Stimulated activated CD4-positive, alpha-beta T cell treated with anti-CD3 and anti-CD28 coated beads, TNF-alpha, amount 100 ng/mL, for 24 hours (primary cell): Measurements from ENCODE around the gene RAPSN.

Experiments used
- DNase-seq, 3 experiments: peaks; one replicate each; pipeline ENCODE4 v3.0.0-alpha.2; 2020; ENCODE audit warnings: low read depth in 3 of 3

RAPSN gene

DNA sequence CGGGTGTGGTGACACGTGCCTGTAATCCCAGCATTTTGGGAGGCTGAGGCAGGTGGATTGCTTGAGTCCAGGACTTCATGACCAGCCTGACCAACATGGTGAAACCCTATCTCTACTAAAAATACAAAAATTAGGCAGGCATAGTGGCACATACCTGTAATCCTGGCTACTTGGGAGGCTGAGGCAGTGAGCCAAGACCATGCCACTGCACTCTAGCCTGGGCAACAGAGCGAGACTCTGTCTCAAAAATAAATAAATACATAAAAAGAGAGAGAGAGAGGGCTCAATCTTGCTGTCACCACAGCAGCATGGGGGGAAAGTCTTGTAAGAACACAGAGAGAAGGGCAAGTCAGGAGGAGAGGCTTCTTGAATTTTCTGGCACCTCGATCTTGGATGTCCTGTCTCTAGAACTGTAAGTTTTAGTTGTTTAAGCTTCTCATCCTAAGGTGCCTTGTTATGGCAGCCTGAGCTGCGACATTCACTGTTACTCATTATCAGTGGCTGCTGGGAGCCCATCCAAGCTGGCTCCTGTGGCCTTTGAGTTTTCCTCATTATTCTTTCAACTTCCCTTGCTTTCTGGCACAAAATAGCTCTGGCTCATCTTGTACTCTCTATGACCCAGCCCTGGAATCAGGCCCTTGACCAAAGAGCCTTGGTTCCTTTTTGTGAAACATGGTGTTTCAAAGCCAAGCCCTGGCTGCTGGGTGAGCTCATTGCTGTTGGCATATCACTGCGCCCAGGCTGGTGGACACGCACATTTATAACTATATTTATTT is 14.7 kb downstream of the RAPSN start:
- DNase-seq, result no peak

GRCh38 chr11:47433157-47433556 is 15.8 kb downstream of the RAPSN start:
- DNase-seq, result no peak

GRCh38 chr11:47431356-47432083 is 17.4 kb downstream of the RAPSN start:
- DNase-seq, result no peak

DNA sequence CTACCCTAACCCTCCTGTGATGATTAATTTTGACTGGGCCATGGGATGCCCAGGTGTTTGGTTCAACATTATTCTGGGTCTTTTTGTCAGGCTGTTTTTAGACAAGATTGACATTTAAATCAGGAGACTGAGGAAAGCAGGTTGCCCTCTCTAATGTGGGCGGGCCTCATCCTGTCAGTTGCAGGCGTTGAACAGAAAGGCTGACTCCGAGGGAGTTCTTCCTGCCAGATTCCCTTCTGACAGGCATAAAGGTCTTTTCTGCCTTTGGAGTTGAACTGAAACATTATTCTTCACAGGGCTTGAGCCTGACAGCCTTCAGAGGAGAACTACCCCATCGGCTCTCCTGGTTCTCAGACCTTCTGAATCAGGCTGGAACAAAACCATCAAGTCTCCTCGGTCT is 18.4 kb downstream of the RAPSN start:
- no peak for DNase-seq

- DNase-seq, result peak; percentile 98 to 99 (median 99)
Observed at GRCh38 chr11:47426062-47426956, 22.6 kb downstream of the RAPSN start, which contains the start of gene PSMC3. PSMC3 (minus strand) TSS chr11:47426439; CDS start chr11:47426279, 160 bp downstream.

- DNase-seq, result no peak
Observed at GRCh38 chr11:47425611-47426010, 23.3 kb downstream of the RAPSN start.

- no peak for DNase-seq
Observed at GRCh38 chr11:47418454-47419259, 30.3 kb downstream of the RAPSN start.

DNA sequence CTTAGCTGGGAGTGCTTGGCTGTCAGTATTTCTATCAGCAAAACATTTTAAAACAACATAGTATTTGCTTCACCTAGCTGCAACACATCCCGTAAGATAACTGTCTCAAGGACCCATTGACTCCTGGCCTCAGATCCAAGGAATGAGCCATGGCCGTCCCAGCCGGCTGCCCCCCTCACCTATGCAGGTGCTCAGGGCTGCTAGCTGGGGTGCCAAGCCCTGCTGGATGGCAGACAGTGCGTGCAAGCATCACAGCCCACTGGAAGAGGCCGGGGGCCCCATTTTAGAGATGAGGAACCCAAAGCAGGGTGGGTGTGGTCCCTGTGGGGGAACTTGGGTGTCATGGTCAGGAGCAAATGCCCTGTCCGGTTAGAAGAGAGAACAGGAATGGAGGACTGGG is 31.2 kb downstream of the RAPSN start:
- DNase-seq, result no peak

DNA sequence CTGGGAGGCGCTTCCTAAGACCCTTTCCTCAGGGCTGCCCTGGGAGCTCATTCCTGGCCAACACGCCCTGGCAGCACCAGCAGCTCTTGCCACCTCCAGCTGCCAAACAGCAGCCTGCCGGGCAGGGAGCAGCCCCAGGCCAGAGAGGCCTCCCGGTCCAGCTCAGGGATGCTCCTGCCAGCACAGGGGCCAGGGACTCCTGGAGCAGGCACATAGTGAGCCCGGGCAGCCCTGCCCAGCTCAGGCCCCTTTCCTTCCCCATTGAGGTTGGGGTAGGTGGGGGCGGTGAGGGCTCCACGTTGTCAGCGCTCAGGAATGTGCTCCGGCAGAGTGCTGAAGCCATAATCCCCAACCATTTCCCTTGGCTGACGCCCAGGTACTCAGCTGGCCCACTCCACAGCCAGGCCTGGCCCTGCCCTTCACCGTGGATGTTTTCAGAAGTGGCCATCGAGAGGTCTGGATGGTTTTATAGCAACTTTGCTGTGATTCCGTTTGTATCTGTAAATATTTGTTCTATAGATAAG is 32.9 kb downstream of the RAPSN start:
- no peak for DNase-seq

GRCh38 chr11:47415091-47415854 is 33.7 kb downstream of the RAPSN start:
- no peak for DNase-seq

DNA sequence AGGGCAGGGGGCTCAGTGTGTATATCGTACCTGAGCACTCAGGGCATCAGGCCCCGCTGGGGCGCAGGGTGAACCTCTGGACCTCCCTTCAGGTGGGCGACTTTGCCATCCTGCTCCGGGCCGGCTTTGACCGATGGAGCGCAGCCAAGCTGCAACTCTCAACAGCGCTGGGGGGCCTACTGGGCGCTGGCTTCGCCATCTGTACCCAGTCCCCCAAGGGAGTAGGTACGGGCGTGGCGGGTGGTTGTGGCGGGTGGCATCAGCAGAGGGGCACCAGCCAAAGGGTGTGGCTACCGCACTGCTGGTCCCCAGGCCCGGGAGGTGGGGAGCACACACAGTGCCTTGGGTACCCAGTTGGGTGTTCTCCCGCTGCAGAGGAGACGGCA is 34.3 kb downstream of the RAPSN start:
- no peak for DNase-seq

GRCh38 chr11:47413908-47414684 is 34.8 kb downstream of the RAPSN start:
- no peak for DNase-seq

DNA sequence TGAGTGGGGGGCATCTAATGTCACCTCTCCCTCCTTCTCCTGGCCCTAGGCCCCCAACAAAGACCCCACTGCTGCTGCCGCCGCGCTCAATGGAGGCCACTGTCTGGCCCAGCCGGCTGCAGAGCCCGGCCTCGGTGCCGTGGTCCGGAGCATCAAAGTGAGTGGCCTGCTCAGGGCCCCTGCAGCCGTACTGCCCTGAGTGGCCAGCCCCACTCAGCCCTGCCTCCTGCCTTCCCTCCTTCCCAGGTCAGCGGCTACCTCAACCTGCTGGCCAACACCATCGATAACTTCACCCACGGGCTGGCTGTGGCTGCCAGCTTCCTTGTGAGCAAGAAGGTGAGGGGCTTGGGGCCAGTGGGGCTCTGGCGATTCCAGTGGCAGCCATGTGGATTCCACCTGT is 35.6 kb downstream of the RAPSN start:
- no peak for DNase-seq

GRCh38 chr11:47411884-47412746 is 36.8 kb downstream of the RAPSN start:
- DNase-seq, result peak in 1 of 3 experiments; percentile 46

GRCh38 chr11:47410370-47411264 is 38.3 kb downstream of the RAPSN start:
- no peak for DNase-seq

DNA sequence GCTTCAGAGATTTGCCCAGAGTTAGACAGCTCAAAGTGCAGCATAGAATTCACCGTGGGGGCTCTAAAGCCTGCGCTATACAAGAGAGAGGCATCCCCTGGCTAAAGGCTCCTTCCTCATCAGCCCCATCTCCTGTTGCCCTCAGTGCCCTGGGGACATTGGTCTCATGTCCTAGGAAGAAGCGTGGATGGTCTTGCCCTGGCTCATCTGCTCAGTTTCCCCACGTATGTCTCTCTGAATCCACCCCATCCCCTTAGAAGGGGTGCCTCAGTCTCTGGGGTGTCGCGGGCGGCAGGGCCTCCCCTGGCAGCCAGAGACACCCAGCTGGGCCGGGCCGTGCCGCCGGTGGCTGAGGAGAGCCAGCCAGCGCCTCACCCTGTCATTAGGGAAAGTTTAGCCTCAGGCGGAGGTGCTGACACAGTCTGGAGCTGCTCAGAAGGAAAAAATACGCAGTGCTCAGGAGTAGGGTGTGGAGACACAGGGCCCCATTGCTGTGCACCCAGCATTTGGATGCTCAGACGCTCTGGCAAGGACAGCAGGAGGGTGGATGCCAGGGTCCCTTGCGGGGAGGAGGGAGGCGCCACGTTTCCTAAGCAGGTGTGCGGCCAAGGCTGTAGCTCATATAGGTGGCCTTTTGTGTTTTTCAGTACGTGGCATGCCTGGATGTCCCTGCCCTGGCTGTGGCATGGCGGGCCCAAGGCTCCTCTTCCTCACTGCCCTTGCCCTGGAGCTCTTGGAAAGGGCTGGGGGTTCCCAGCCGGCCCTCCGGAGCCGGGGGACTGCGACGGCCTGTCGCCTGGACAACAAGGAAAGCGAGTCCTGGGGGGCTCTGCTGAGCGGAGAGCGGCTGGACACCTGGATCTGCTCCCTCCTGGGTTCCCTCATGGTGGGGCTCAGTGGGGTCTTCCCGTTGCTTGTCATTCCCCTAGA is 39.2 kb downstream of the RAPSN start:
- no peak for DNase-seq
